T-cell (primary cell): ENCODE results near the gene DHX57. TPM values are rescaled to one million over a fixed set of nuclear protein-coding genes. Genes with fewer than 3 reads are reported as not detected.

Source experiments
- ATAC-seq, 4 experiments: fragments of 200-7000 bp in 3 of 4; fragments of 150-1000 bp in 1 of 4; cut with Tn5 transposase; replicated peaks in 1 of 4; 1 replicate in 3 of 4; 2 replicates in 1 of 4; pipeline ENCODE4 v1.10.0; 2021; ENCODE audit warnings: moderate library complexity in 3 of 4, mild to moderate bottlenecking in 2 of 4, moderate number of reproducible peaks in 1 of 4
- CTCF ChIA-PET, 2 donors: fragments of 300-600 bp; sonication (Branson Sonifier 250); formaldehyde crosslinking; loops; one replicate each; lab custom pipeline; 2022; ENCODE audit warnings: antibody characterized with exemption in 2 of 2; lab: Charles Lee
- POLR2A ChIA-PET, 2 donors: fragments of 300-600 bp; sonication (Branson Sonifier 250); formaldehyde crosslinking; loops; one replicate each; lab custom pipeline; 2022; ENCODE audit warnings: antibody characterized with exemption in 2 of 2; lab: Charles Lee
- DNase-seq, 35 experiments: peaks; one replicate each; pipeline versions ENCODE4 v3.0.0 to v3.0.0-alpha.2; 2013 to 2023
- H3K27ac ChIP-seq: one replicate; pipeline ENCODE4 v1.5.1; 2013; ENCODE audit warnings: low read length
- H3K27me3 ChIP-seq, 2 experiments: replicated peaks in 1 of 2; 1 replicate in 1 of 2; 2 replicates in 1 of 2; pipeline versions ENCODE4 v1.6.1 to v1.7.0; 2013; ENCODE audit warnings: low read length in 1 of 2, mixed read lengths in 1 of 2; ENCODE audit not compliant: control insufficient read depth in 2 of 2, insufficient read depth in 2 of 2; ENCODE audit errors: extremely low read depth in 1 of 2
- H3K36me3 ChIP-seq, 2 donors: 1 replicate in 1 of 2; 2 replicates in 1 of 2; pipeline versions ENCODE4 v1.6.1 to v1.7.0; 2013; ENCODE audit warnings: low read length in 1 of 2; ENCODE audit not compliant: control insufficient read depth in 2 of 2, insufficient read depth in 1 of 2; ENCODE audit errors: extremely low read depth in 1 of 2
- H3K4me1 ChIP-seq, 2 experiments: 1 replicate in 1 of 2; 2 replicates in 1 of 2; pipeline versions ENCODE4 v1.6.1 to v1.7.0; 2013; ENCODE audit warnings: low read length in 2 of 2, mixed read lengths in 1 of 2; ENCODE audit not compliant: insufficient read depth in 2 of 2, control insufficient read depth in 1 of 2; ENCODE audit errors: extremely low read depth in 1 of 2
- H3K4me3 ChIP-seq, 2 donors: 1 replicate in 1 of 2; 2 replicates in 1 of 2; pipeline versions ENCODE4 v1.5.1 to v1.7.0; 2013; ENCODE audit warnings: mild to moderate bottlenecking in 2 of 2, low read length in 1 of 2, moderate library complexity in 1 of 2; ENCODE audit not compliant: control insufficient read depth in 1 of 2; ENCODE audit errors: extremely low read depth in 1 of 2
- H3K9me3 ChIP-seq: 2 replicates; pipeline ENCODE4 v1.7.0; 2013
- H3K27ac Mint-ChIP-seq, 2 donors: one replicate each; pipeline ENCODE4 v1.8.0; 2020 to 2021; ENCODE audit warnings: mild to moderate bottlenecking in 2 of 2, mixed read lengths in 2 of 2
- H3K27me3 Mint-ChIP-seq, 2 donors: one replicate each; pipeline ENCODE4 v1.8.0; 2021 to 2022; ENCODE audit warnings: mixed read lengths in 2 of 2
- H3K36me3 Mint-ChIP-seq: one replicate; pipeline ENCODE4 v1.8.0; 2021; ENCODE audit warnings: mixed read lengths
- H3K4me1 Mint-ChIP-seq, 3 donors: one replicate each; pipeline ENCODE4 v1.8.0; 2020 to 2022; ENCODE audit warnings: mixed read lengths in 3 of 3, mild to moderate bottlenecking in 1 of 3
- H3K4me3 Mint-ChIP-seq, 3 donors: one replicate each; pipeline ENCODE4 v1.8.0; 2020 to 2022; ENCODE audit warnings: mild to moderate bottlenecking in 3 of 3, mixed read lengths in 3 of 3, moderate library complexity in 3 of 3
- H3K9me3 Mint-ChIP-seq, 3 donors: one replicate each; pipeline ENCODE4 v1.8.0; 2020 to 2022; ENCODE audit warnings: mixed read lengths in 3 of 3
- WGBS: methylation state at CpG from one replicate; pipeline ENCODE4 v1.1.5; 2013; ENCODE audit warnings: missing lambda C conversion rate; ENCODE audit not compliant: insufficient coverage; 5-methylcytosine and 5-hydroxymethylcytosine counted together
- total RNA-seq, 35 experiments: library from RNA in 6 of 35; stranded (reverse) in 6 of 35; fragments of 120-200 nt in 1 of 35; gene quantifications; one replicate each; pipeline versions ENCODE4 v1.2.1 to v1.2.4 and lab custom pipeline; 2013 to 2026

DHX57 gene
- total RNA-seq, 5 donors from 2014 or later (not counting 1 experiment from before 2014, with no cell fraction given) = 14.2 to 20.5 (median 16.0) TPM

- Mint-ChIP-seq H3K4me3 (peak overlapping the region; percentile 99 to 100 (median 100)), H3K27me3 (peaks cover 0 to 3% of the 10 kb centered on the region in 2 donors), H3K27ac (peak overlapping the region; percentile 84 to 89), H3K36me3 (peaks cover 65% of the 10 kb centered on the region), H3K4me1 (peaks cover 72 to 83% (median 80%) of the 10 kb centered on the region in 3 donors), H3K9me3 (no peaks in the 10 kb centered on the region)
- POLR2A ChIA-PET = interaction anchor here (0.5 to 1.2 kb wide), 10 partner anchors 48 to 1563 kb away, joined by 3 to 7 read pairs (median 4); partner anchors contain the start of gene GALM (in 1 of the 2)
- Histone ChIP-seq H3K4me3 (peak overlapping the region in 1 of 2 donors; percentile 10), H3K36me3 (peaks cover 4 to 65% of the 10 kb centered on the region in 2 donors), H3K27me3 (no peaks in the 10 kb centered on the region), H3K4me1 (peaks cover 41 to 42% of the 10 kb centered on the region in 2 experiments), H3K27ac (peak overlapping the region; percentile 62), H3K9me3 (no peaks in the 10 kb centered on the region)
- no peak for ATAC-seq
- DNase-seq = peak in 1 of 35 experiments; percentile 28
- WGBS = 32% methylated on average over 6 of the region's 9 CpGs
- CTCF ChIA-PET = interaction anchor here (0.6 to 9.6 kb wide), 3 partner anchors 166 to 205 kb away, joined by 3 to 97 read pairs (median 5); no protein-coding TSS in a partner anchor
Observed at GRCh38 chr2:38748391-38748790, 127.3 kb downstream of the DHX57 start.

- Histone ChIP-seq H3K27ac (peak overlapping the region; percentile 62), H3K27me3 (no peaks in the 10 kb centered on the region), H3K9me3 (no peaks in the 10 kb centered on the region), H3K4me1 (peaks cover 41 to 42% of the 10 kb centered on the region in 2 experiments), H3K4me3 (peak overlapping the region in 1 of 2 donors; percentile 10), H3K36me3 (peaks cover 4 to 71% of the 10 kb centered on the region in 2 donors)
- WGBS = 83% methylated on average over 4 of the region's 5 CpGs
- Mint-ChIP-seq H3K9me3 (no peaks in the 10 kb centered on the region), H3K27ac (peak overlapping the region; percentile 84 to 89), H3K27me3 (peaks cover 0 to 3% of the 10 kb centered on the region in 2 donors), H3K36me3 (peaks cover 65% of the 10 kb centered on the region), H3K4me1 (peaks cover 75 to 83% (median 82%) of the 10 kb centered on the region in 3 donors), H3K4me3 (peak overlapping the region; percentile 99 to 100 (median 100))
- ChIA-PET CTCF (interaction anchor here (0.7 to 9.6 kb wide), 4 partner anchors 146 to 278 kb away, joined by 3 to 97 read pairs (median 4); no protein-coding TSS in a partner anchor), POLR2A (interaction anchor here (0.6 to 1.7 kb wide), 10 partner anchors 43 to 1563 kb away, joined by 3 to 7 read pairs (median 4); partner anchors contain the start of gene GALM (in 1 of the 2))
- DNase-seq = peak in 1 of 35 experiments; percentile 24
- no peak for ATAC-seq
Observed at GRCh38 chr2:38747819-38748218, 127.9 kb downstream of the DHX57 start.

Other genes starting within 250 kb of the DHX57 start
- 10 to 100 TPM; 14.3 to 29.4 (median 17.3) TPM for gene GALM, start 209.8 kb downstream of the DHX57 start, total RNA-seq
- 100 to 1,000 TPM; 252 to 649 (median 265) TPM for gene SRSF7, start 124.6 kb downstream of the DHX57 start, total RNA-seq
- gene GEMIN6, start 97.7 kb downstream of the DHX57 start, total RNA-seq = 10 to 100 TPM in 3 of 5 donors, 1 to 10 TPM in 2; 4.2 to 16.3 (median 11.8) TPM
- gene MORN2, start within 50 bp of the DHX57 start, total RNA-seq = 1 to 10 TPM; 1.1 to 2.1 (median 1.5) TPM
- under 1 TPM in 3 of 5 donors, not detected in 2; 0.15 to 0.26 (median 0.16) TPM for gene ARHGEF33, start 13.9 kb upstream of the DHX57 start, total RNA-seq
- 100 to 1,000 TPM in 2 of 5 donors, 10 to 100 TPM in 3; 44.3 to 138 (median 82.9) TPM for gene SOS1, start 245.1 kb upstream of the DHX57 start, total RNA-seq